ENCODE data around the gene LOXL1. TPM values are rescaled to one million over a fixed set of nuclear protein-coding genes. Genes with fewer than 3 reads are reported as not detected.

Gene LOXL1, protein sequence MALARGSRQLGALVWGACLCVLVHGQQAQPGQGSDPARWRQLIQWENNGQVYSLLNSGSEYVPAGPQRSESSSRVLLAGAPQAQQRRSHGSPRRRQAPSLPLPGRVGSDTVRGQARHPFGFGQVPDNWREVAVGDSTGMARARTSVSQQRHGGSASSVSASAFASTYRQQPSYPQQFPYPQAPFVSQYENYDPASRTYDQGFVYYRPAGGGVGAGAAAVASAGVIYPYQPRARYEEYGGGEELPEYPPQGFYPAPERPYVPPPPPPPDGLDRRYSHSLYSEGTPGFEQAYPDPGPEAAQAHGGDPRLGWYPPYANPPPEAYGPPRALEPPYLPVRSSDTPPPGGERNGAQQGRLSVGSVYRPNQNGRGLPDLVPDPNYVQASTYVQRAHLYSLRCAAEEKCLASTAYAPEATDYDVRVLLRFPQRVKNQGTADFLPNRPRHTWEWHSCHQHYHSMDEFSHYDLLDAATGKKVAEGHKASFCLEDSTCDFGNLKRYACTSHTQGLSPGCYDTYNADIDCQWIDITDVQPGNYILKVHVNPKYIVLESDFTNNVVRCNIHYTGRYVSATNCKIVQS
- total RNA-seq, result 1 to 10 TPM; 1.6 to 2.8 TPM

- CTCF ChIA-PET, result interaction anchor here (0.9 to 3.6 kb wide), 8 partner anchors 8 to 296 kb away, joined by 3 to 18 read pairs (median 10); partner anchors contain the start of gene TBC1D21
- Mint-ChIP-seq H3K9me3 (no peaks in the 10 kb centered on the region), H3K36me3 (ENCODE audit: low read depth) (no peaks in the 10 kb centered on the region), H3K27ac (no peak within 1 kb of the TSS), H3K4me1 (ENCODE audit: low read depth) (peaks cover 43% of the 10 kb centered on the region), H3K4me3 (peak within 1 kb of the TSS; percentile 58), H3K27me3 (no peaks in the 10 kb centered on the region)
- no peak for TF ChIP-seq CTCF (IDR thresholded peaks at IDR 0.05)
- intact Hi-C loops (cut with micrococcal nuclease), result no loop called here
- ATAC-seq (no peak), DNase-seq (no peak)
- POLR2A ChIA-PET, result interaction anchor here (3.0 kb wide), 1 partner anchor 9 kb away, joined by 8 read pairs; no protein-coding TSS in a partner anchor
Measured at GRCh38 chr15:73926219-73927002, at the start of gene LOXL1. Gene LOXL1, plus strand, starts transcription at chr15:73926462. Its CDS starts 322 bp downstream, at chr15:73926784.

GRCh38 chr15:73879426-73879825, 46.8 kb upstream of the LOXL1 start:
- ATAC-seq (no peak), DNase-seq (no peak)
- Mint-ChIP-seq H3K4me3 (no peak overlapping the region), H3K9me3 (no peaks in the 10 kb centered on the region), H3K27me3 (peaks cover 8% of the 10 kb centered on the region), H3K27ac (no peak overlapping the region), H3K36me3 (ENCODE audit: low read depth) (no peaks in the 10 kb centered on the region), H3K4me1 (ENCODE audit: low read depth) (no peaks in the 10 kb centered on the region)
- intact Hi-C loops (cut with micrococcal nuclease), result no loop called here
- ChIA-PET CTCF (no interaction called here), POLR2A (interaction anchor here (0.7 kb wide), 1 partner anchor 91 kb away, joined by 3 read pairs; no protein-coding TSS in a partner anchor)
- no peak for TF ChIP-seq CTCF (IDR thresholded peaks at IDR 0.05)

GRCh38 chr15:73881579-73882320, 44.5 kb upstream of the LOXL1 start:
- ChIA-PET POLR2A (no interaction called here), CTCF (interaction anchor here (1.1 to 1.2 kb wide), 3 partner anchors 8 to 27 kb away, joined by 3 to 4 read pairs (median 3); partner anchors contain the start of gene TBC1D21)
- H3K9me3 Mint-ChIP-seq, result no peaks in the 10 kb centered on the region
- DNase-seq (no peak), ATAC-seq (no peak)
- intact Hi-C loops (cut with micrococcal nuclease), result no loop called here
- H3K4me1 Mint-ChIP-seq (ENCODE audit: low read depth), result no peaks in the 10 kb centered on the region
- H3K36me3 Mint-ChIP-seq (ENCODE audit: low read depth), result no peaks in the 10 kb centered on the region
- H3K27me3 Mint-ChIP-seq, result peaks cover 6% of the 10 kb centered on the region
- no peak for TF ChIP-seq CTCF (IDR thresholded peaks at IDR 0.05)
- H3K27ac Mint-ChIP-seq, result no peak overlapping the region
- H3K4me3 Mint-ChIP-seq, result no peak overlapping the region

GRCh38 chr15:73882761-73883419, 43.4 kb upstream of the LOXL1 start:
- POLR2A ChIA-PET, result no interaction called here
- no peak for ATAC-seq
- CTCF ChIA-PET, result interaction anchor here (1.1 to 1.2 kb wide), 3 partner anchors 9 to 26 kb away, joined by 3 to 4 read pairs (median 3); partner anchors contain the start of gene TBC1D21

More at GRCh38 chr15:73882761-73883419, 43.4 kb upstream of the LOXL1 start:
- no peak for TF ChIP-seq CTCF (IDR thresholded peaks at IDR 0.05)
- Mint-ChIP-seq H3K27me3 (peaks cover 6% of the 10 kb centered on the region), H3K4me1 (ENCODE audit: low read depth) (no peaks in the 10 kb centered on the region), H3K36me3 (ENCODE audit: low read depth) (no peaks in the 10 kb centered on the region), H3K27ac (no peak overlapping the region), H3K4me3 (no peak overlapping the region), H3K9me3 (no peaks in the 10 kb centered on the region)
- intact Hi-C loops (cut with micrococcal nuclease), result no loop called here
- no peak for DNase-seq
